ENCODE data around the gene CACNB4. TPM values are rescaled to one million over a fixed set of nuclear protein-coding genes. Genes with fewer than 3 reads are reported as not detected.

CACNB4 gene
- total and polyA plus RNA-seq, 2 of the 4 experiments (the other 2 are of a cell fraction): 0.12 to 0.36 TPM

DNA sequence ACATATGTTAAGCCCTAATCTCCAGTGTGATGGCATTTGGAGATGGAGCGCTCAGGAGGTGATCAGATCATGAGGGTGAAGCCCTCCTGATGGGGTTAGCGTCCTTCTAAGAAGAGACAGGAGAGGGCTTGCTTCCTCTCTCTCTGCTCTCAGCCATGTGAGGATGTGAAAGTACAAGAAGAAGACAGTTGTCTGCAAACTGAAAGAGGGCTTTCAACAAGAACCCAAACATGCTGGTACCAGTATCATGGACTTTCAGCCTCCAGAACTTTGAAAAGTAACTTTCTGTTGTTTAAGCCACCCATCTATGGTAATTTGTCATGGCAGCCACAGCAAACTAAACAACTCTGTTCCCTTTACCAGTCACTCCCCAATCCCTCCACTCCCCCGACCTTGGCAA lies 47.4 kb downstream of the CACNB4 start:
- Histone ChIP-seq H3K9me3 (ENCODE audit: control insufficient read depth, insufficient read depth, low read length) (no peaks in the 10 kb centered on the region), H2AK9ac (replicated peaks; ENCODE audit: low read depth, low read length, poor library complexity) (no peak overlapping the region), H3K9ac (ENCODE audit: low read depth, low read length) (no peak overlapping the region), H4K8ac (ENCODE audit: low read depth in 2 of 2, low read length in 2 of 2) (no peak overlapping the region), H2BK120ac (ENCODE audit: low read depth, low read length) (no peak overlapping the region), H3K4me3 (ENCODE audit: insufficient read depth, low read depth, low read length) (no peak overlapping the region), H2AK5ac (ENCODE audit: low read depth, low read length) (no peak overlapping the region), H3K23ac (ENCODE audit: low read depth, low read length) (no peak overlapping the region), H3K4me2 (ENCODE audit: low read depth, low read length) (no peak overlapping the region), H3K36me3 (ENCODE audit: control insufficient read depth, insufficient read depth, low read length) (no peaks in the 10 kb centered on the region), H3K9me1 (ENCODE audit: insufficient read depth, low read length) (no peaks in the 10 kb centered on the region), H3K56ac (ENCODE audit: extremely low read depth, insufficient read depth, low read length) (no peak overlapping the region), H4K20me1 (ENCODE audit: insufficient read depth, low read length) (no peaks in the 10 kb centered on the region), H3K4me1 (ENCODE audit: control insufficient read depth, insufficient read depth, low read length) (no peaks in the 10 kb centered on the region), H3K79me1 (ENCODE audit: low read depth in 1 of 2, low read length in 2 of 2) (no peaks in the 10 kb centered on the region), H3K14ac (replicated peaks; ENCODE audit: low read depth, low read length) (no peak overlapping the region), H3K27ac (ENCODE audit: insufficient read depth, low read length) (no peak overlapping the region), H2BK15ac (ENCODE audit: low read depth, low read length) (no peak overlapping the region), H3K4ac (ENCODE audit: low read depth, low read length) (no peak overlapping the region), H2AFZ (replicated peaks; ENCODE audit: low read length, poor library complexity) (no peak overlapping the region), H3K27me3 (ENCODE audit: control insufficient read depth, insufficient read depth, low read length) (peaks cover 24% of the 10 kb centered on the region), H3K18ac (ENCODE audit: low read depth, low read length) (no peak overlapping the region), H4K91ac (ENCODE audit: insufficient read depth, low read depth, low read length) (no peak overlapping the region), H4K5ac (ENCODE audit: low read depth, low read length) (no peak overlapping the region), H2BK5ac (ENCODE audit: low read depth, low read length, poor library complexity, severe bottlenecking) (no peak overlapping the region), H2BK20ac (ENCODE audit: low read depth, low read length) (no peak overlapping the region)
- ChIA-PET CTCF (no interaction called here), POLR2A (ENCODE audit: unreplicated experiment) (no interaction called here)
- dilution Hi-C loops (cut with HindIII; ENCODE audit: low sequenced_read_pairs, unreplicated experiment) (no loop called here), in situ Hi-C loops (cut with MboI; ENCODE audit: low sequenced_read_pairs) (no loop called here), intact Hi-C loops (cut with micrococcal nuclease) (no loop called here)
- ATAC-seq (ENCODE audit: low read depth) (no peak), DNase-seq (no peak)
- TF ChIP-seq CHD1 (IDR thresholded peaks at IDR 0.05; ENCODE audit: low read depth, low read length) (no peak), NFE2L2 (IDR thresholded peaks at IDR 0.05; ENCODE audit: low read depth, low read length) (no peak), MAZ (IDR thresholded peaks at IDR 0.05; ENCODE audit: borderline replicate concordance, low read depth, low read length) (no peak), RFX5 (IDR thresholded peaks at IDR 0.05; ENCODE audit: low read depth, low read length) (no peak), MAFK (IDR thresholded peaks at IDR 0.05; ENCODE audit: low read depth, low read length) (no peak), CEBPB (IDR thresholded peaks at IDR 0.05; ENCODE audit: low read depth, low read length) (no peak), RCOR1 (IDR thresholded peaks at IDR 0.05; ENCODE audit: insufficient replicate concordance, low read length) (no peak), SMC3 (IDR thresholded peaks at IDR 0.05; ENCODE audit: low read depth, low read length) (no peak), MXI1 (IDR thresholded peaks at IDR 0.05; ENCODE audit: borderline replicate concordance, low read depth, low read length) (no peak)
- TF ChIP-seq, protein P1, sequence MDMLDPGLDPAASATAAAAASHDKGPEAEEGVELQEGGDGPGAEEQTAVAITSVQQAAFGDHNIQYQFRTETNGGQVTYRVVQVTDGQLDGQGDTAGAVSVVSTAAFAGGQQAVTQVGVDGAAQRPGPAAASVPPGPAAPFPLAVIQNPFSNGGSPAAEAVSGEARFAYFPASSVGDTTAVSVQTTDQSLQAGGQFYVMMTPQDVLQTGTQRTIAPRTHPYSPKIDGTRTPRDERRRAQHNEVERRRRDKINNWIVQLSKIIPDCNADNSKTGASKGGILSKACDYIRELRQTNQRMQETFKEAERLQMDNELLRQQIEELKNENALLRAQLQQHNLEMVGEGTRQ (IDR thresholded peaks at IDR 0.05; ENCODE audit: low read depth, low read length): no peak
- TF ChIP-seq, protein P2, sequence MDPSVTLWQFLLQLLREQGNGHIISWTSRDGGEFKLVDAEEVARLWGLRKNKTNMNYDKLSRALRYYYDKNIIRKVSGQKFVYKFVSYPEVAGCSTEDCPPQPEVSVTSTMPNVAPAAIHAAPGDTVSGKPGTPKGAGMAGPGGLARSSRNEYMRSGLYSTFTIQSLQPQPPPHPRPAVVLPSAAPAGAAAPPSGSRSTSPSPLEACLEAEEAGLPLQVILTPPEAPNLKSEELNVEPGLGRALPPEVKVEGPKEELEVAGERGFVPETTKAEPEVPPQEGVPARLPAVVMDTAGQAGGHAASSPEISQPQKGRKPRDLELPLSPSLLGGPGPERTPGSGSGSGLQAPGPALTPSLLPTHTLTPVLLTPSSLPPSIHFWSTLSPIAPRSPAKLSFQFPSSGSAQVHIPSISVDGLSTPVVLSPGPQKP (IDR thresholded peaks at IDR 0.05; ENCODE audit: borderline replicate concordance, low read depth, low read length): no peak
- no CpG with 5 or more reads among the region's 3 CpGs for WGBS, 2 experiments (ENCODE audit: extremely low coverage in 2 of 2, insufficient read length in 1 of 2)
- BruUV-seq (replicated peaks): no TSS peak
